Measurements from ENCODE around the gene CUL4A. TPM values are rescaled to one million over a fixed set of nuclear protein-coding genes. Genes with fewer than 3 reads are reported as not detected.
A peak's percentile ranks its signal among the peaks of the same experiment; 100 is the strongest.

The CUL4A gene
- total and polyA plus RNA-seq, 9 of the 15 experiments (the other 6 are each of a cell fraction or from before 2014, with no cell fraction given) = 21.1 to 92.0 (median 63.2) TPM

GRCh38 chr13:113208421-113209335 is 735 bp upstream of the CUL4A start, which contains the start of gene PCID2 (continued):
- TF ChIP-seq, protein P1, sequence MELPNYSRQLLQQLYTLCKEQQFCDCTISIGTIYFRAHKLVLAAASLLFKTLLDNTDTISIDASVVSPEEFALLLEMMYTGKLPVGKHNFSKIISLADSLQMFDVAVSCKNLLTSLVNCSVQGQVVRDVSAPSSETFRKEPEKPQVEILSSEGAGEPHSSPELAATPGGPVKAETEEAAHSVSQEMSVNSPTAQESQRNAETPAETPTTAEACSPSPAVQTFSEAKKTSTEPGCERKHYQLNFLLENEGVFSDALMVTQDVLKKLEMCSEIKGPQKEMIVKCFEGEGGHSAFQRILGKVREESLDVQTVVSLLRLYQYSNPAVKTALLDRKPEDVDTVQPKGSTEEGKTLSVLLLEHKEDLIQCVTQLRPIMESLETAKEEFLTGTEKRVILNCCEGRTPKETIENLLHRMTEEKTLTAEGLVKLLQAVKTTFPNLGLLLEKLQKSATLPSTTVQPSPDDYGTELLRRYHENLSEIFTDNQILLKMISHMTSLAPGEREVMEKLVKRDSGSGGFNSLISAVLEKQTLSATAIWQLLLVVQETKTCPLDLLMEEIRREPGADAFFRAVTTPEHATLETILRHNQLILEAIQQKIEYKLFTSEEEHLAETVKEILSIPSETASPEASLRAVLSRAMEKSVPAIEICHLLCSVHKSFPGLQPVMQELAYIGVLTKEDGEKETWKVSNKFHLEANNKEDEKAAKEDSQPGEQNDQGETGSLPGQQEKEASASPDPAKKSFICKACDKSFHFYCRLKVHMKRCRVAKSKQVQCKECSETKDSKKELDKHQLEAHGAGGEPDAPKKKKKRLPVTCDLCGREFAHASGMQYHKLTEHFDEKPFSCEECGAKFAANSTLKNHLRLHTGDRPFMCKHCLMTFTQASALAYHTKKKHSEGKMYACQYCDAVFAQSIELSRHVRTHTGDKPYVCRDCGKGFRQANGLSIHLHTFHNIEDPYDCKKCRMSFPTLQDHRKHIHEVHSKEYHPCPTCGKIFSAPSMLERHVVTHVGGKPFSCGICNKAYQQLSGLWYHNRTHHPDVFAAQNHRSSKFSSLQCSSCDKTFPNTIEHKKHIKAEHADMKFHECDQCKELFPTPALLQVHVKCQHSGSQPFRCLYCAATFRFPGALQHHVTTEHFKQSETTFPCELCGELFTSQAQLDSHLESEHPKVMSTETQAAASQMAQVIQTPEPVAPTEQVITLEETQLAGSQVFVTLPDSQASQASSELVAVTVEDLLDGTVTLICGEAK (IDR thresholded peaks at IDR 0.05) = peak; percentile 97
- TF ChIP-seq, protein P1 (CRISPR knock-in tag; IDR thresholded peaks at IDR 0.05) = no peak
- TF ChIP-seq ZMIZ1 (IDR thresholded peaks at IDR 0.05; ENCODE audit: low read depth in 2 of 2, low read length in 2 of 2) (peak in 1 of 2 experiments; percentile 63; a peak in 1 of 4 replicates), NFIC (IDR thresholded peaks at IDR 0.05) (peak; percentile 49), CCNT2 (IDR thresholded peaks at IDR 0.05; ENCODE audit: borderline replicate concordance, extremely low read depth, insufficient read length, low read depth, low read length) (peak; percentile 81), SLC30A9 (CRISPR knock-in tag; IDR thresholded peaks at IDR 0.05) (0 out of 2 replicates have a peak, but pooled peaks have one; percentile 60), VEZF1 (CRISPR knock-in tag; IDR thresholded peaks at IDR 0.05) (peak; percentile 70), RB1 (IDR thresholded peaks at IDR 0.05; ENCODE audit: low read depth) (peak; percentile 82), DMBX1 (CRISPR knock-in tag; IDR thresholded peaks at IDR 0.05; ENCODE audit: borderline replicate concordance) (0 out of 2 replicates have a peak, but pooled peaks have one; percentile 16), JUND (IDR thresholded peaks at IDR 0.05; ENCODE audit: borderline replicate concordance, low read depth, low read length) (peak; percentile 81), JUND (tag; IDR thresholded peaks at IDR 0.05; ENCODE audit: borderline replicate concordance, low read depth, low read length) (peak; percentile 51; the same call in 1 of the 3 replicates)

Data from K562 (cell line).